Neutrophil (primary cell): ENCODE measurements around the gene GRIK3.
"Not testable (repeated sequence)": the region's sequence is repeated elsewhere in the genome, so short reads cannot be mapped to it uniquely, and the experiment has no call there.

Experiments used
- H3K27ac ChIP-seq: fragments of 200-600 bp; sonication (generic); 2 replicates; pipeline ENCODE4 v1.5.1; 2016; ENCODE audit warnings: mild to moderate bottlenecking, moderate library complexity
- H3K27me3 ChIP-seq: fragments of 200-600 bp; sonication (generic); 2 replicates; pipeline ENCODE4 v1.6.0; 2016; ENCODE audit warnings: mild to moderate bottlenecking
- H3K36me3 ChIP-seq: fragments of 200-600 bp; sonication (generic); 2 replicates; pipeline ENCODE4 v1.5.1; 2017
- H3K4me1 ChIP-seq, 2 experiments: fragments of 200-600 bp in 1 of 2; sonication (generic) in 1 of 2; 1 replicate in 1 of 2; 2 replicates in 1 of 2; pipeline versions ENCODE4 v1.5.1 to v1.6.1; 2013 to 2016; ENCODE audit warnings: low read depth in 1 of 2, low read length in 1 of 2, mild to moderate bottlenecking in 1 of 2, moderate library complexity in 1 of 2; ENCODE audit not compliant: control insufficient read depth in 1 of 2, insufficient read depth in 1 of 2
- H3K4me3 ChIP-seq, 2 experiments: fragments of 200-600 bp in 1 of 2; sonication (generic) in 1 of 2; 1 replicate in 1 of 2; 2 replicates in 1 of 2; pipeline ENCODE4 v1.5.1; 2013 to 2016; ENCODE audit warnings: low read depth in 1 of 2, low read length in 1 of 2, mild to moderate bottlenecking in 1 of 2, moderate library complexity in 1 of 2
- H3K9me3 ChIP-seq: fragments of 200-600 bp; sonication (generic); 2 replicates; pipeline ENCODE4 v1.5.1; 2016
- TF ChIP-seq, protein P1 (sequence below): fragments of 200-600 bp; sonication (generic); IDR thresholded peaks from 2 replicates; pipeline ENCODE4 v1.5.1; 2016; ENCODE audit warnings: antibody characterized with exemption

GRIK3 gene

DNA sequence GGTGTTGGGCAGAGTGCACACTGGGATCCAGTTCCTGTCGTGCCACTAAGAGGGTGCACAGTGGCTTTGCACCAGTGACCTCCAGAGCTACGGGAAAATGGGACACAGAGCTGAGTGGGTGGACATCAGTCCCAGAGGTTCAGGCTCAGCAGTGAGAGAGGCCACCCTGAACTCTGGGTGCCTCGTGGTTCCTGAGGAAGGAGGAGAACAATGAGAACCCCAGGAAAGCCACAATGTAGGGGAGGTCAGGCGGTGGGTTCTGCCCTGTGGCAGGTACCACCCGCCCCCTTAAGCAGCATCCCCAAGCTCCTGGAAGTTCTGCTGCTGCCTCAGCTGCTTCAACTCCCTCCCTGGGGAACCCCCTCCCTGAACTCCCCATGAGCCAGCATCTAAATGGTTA is 112.2 kb downstream of the GRIK3 start:
- TF ChIP-seq, protein P1, sequence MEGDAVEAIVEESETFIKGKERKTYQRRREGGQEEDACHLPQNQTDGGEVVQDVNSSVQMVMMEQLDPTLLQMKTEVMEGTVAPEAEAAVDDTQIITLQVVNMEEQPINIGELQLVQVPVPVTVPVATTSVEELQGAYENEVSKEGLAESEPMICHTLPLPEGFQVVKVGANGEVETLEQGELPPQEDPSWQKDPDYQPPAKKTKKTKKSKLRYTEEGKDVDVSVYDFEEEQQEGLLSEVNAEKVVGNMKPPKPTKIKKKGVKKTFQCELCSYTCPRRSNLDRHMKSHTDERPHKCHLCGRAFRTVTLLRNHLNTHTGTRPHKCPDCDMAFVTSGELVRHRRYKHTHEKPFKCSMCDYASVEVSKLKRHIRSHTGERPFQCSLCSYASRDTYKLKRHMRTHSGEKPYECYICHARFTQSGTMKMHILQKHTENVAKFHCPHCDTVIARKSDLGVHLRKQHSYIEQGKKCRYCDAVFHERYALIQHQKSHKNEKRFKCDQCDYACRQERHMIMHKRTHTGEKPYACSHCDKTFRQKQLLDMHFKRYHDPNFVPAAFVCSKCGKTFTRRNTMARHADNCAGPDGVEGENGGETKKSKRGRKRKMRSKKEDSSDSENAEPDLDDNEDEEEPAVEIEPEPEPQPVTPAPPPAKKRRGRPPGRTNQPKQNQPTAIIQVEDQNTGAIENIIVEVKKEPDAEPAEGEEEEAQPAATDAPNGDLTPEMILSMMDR = no peak
- no peaks in the 10 kb centered on the region for H3K9me3 ChIP-seq
- no peak overlapping the region for H3K4me3 ChIP-seq
- no peaks in the 10 kb centered on the region for H3K36me3 ChIP-seq
- no peaks in the 10 kb centered on the region for H3K27me3 ChIP-seq
- no peaks in the 10 kb centered on the region for H3K4me1 ChIP-seq
- H3K27ac ChIP-seq = no peak overlapping the region

DNA sequence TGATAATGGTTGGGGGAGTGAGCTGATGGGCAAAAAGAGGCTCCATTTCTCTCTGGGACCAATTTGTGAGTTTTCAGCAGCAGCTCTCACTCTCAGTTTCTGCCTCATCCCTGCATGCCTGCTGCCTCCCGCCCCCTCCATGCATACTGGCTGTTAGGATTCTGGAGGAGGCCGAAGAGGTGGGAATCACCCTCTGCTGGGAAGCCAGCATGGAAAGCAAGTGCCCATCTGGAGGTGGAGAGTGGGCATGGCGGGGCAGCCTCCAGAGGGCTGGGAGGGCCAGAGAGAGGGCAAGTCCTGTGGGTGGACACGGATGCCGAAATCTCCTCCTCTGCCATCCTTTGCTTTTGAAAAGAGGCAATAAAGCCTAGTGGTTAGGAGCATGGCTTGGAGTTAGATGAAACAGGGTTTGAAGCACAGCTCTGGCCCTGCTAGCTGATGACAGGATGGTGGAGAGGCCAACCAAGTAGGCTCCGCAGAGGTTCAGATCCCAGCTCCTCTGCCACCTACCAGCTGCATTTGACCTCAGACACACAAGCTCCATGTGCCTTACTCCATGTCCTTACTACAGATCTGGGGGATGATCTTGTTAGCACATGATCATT is 113.4 kb downstream of the GRIK3 start:
- no peak overlapping the region for H3K4me3 ChIP-seq
- no peaks in the 10 kb centered on the region for H3K9me3 ChIP-seq
- H3K4me1 ChIP-seq = no peaks in the 10 kb centered on the region

DNA sequence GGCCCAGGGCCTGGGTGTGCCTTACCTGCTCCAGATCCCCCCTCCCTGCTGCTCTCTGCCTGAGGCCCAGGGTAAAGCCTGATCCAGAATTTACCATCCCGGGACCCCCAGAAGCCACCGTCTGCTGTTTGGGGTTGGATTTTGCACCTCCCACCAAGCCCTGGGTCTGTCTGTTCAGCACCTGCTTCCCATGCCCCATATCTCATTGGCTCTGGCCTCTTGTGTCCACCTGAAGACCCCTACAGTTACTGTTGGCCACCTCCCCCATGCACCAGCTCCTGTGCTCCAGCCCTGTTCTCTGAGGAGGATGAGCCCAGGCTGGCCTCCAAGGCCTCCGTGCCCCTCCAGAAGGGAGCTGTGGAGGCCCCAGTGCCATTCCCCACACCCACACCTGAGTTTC is 113.9 kb downstream of the GRIK3 start:
- Histone ChIP-seq H3K27me3 (no peaks in the 10 kb centered on the region), H3K36me3 (no peaks in the 10 kb centered on the region), H3K4me3 (no peak overlapping the region), H3K9me3 (no peaks in the 10 kb centered on the region), H3K4me1 (no peaks in the 10 kb centered on the region), H3K27ac (no peak overlapping the region)
- TF ChIP-seq, protein P1 = no peak

More for the DNA sequence above, 113.4 kb downstream of the GRIK3 start:
- H3K27ac ChIP-seq = no peak overlapping the region
- no peaks in the 10 kb centered on the region for H3K27me3 ChIP-seq
- TF ChIP-seq, protein P1 = no peak
- no peaks in the 10 kb centered on the region for H3K36me3 ChIP-seq

DNA sequence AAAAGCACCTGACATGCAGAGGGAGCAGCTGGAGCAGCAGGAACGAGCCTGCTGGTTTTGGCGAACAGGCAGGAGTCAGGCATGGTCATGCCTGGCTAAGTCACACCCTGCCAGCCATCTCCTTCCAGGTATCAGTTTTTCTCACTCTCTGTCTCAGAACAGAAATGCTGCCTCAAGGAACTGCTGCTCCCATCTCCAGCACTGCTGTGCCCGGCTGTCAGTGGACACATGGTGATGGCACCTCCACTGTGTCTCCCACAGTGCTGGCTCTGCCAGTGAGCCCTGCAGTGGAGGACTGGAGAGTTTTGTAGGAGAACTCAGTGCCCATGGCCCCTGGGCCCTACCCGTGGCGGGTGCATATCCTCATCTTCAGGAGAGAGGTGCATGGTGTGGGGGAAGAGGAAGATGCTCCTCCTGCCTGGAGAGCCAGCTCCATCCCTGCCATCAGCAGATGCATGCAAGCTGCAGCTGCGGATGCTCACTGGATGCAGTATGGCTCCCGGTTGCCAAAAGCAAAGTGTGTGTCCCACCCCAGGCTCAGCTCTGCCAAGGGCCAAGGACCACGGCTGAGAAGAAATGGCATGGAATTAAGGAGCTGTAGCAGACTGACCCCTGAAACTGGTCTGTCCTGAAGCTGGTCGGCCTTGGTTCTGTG is 114.7 kb downstream of the GRIK3 start:
- TF ChIP-seq, protein P1 = no peak
- H3K36me3 ChIP-seq = no peaks in the 10 kb centered on the region
- H3K9me3 ChIP-seq = no peaks in the 10 kb centered on the region
- no peak overlapping the region for H3K4me3 ChIP-seq
- no peak overlapping the region for H3K27ac ChIP-seq
- H3K27me3 ChIP-seq = no peaks in the 10 kb centered on the region
- no peaks in the 10 kb centered on the region for H3K4me1 ChIP-seq

DNA sequence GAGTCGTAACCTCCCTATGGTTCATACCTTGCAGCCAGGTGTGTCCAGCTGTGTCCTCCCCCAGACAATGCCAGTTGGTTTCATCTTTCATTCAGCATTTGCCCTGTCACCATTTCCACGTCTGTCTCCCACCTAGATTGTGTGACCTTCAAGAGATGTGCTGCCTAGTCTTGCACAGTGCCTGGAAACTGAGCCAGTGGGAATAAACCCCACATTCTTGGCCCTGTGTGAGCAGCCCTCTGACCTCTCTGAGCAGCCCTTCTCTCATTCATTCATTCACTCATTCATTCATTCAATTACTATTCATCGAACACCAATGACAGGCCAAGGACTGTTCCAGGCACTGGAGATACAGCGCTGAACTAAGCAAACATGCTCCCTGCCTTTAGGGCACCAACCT is 115.7 kb downstream of the GRIK3 start:
- Histone ChIP-seq H3K27ac (no peak overlapping the region), H3K4me1 (no peaks in the 10 kb centered on the region), H3K36me3 (no peaks in the 10 kb centered on the region), H3K9me3 (no peaks in the 10 kb centered on the region), H3K4me3 (no peak overlapping the region), H3K27me3 (peaks cover 3% of the 10 kb centered on the region)
- TF ChIP-seq, protein P1 = no peak

DNA sequence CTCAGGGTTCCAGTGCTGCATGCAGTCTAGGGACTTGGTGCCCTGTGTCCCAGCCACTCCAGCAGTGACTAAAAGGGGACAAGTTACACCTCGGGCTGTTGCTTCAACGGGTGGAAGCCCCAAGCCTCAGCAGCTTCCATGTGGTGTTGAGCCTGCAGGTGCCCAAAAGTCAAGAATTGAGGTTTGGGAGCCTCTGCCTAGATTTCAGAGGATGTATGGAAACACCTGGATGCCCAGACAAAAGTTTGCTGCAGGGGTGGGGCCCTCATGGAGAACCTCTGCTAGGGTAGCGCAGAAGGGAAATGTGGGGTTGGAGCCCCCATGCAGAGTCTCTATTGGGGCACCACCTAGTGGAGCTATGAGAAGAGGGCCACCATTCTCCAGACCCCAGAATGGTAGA is 117.8 kb downstream of the GRIK3 start:
- not testable (repeated sequence) for H3K9me3 ChIP-seq, H3K27ac ChIP-seq, H3K4me3 ChIP-seq, H3K4me1 ChIP-seq, H3K36me3 ChIP-seq, H3K27me3 ChIP-seq
